MM.1S (cell line): ENCODE results near the gene VAMP7.

ENCODE experiments used
- CTCF ChIP-seq: fragments of 300-600 bp; sonication (generic); IDR thresholded peaks from 2 replicates; pipeline ENCODE4 v1.5.1; 2016; ENCODE audit warnings: antibody characterized with exemption, low read length, mixed read lengths
- EZH2 ChIP-seq: fragments of 300-600 bp; sonication (generic); optimal IDR thresholded peaks from 2 replicates; pipeline ENCODE3; 2017; ENCODE audit warnings: low read depth, mild to moderate bottlenecking, antibody characterized with exemption, low read length, mixed read lengths
- EZH2phosphoT487 ChIP-seq: fragments of 300-600 bp; sonication (generic); IDR thresholded peaks from 2 replicates; pipeline ENCODE4 v1.6.1; 2018; ENCODE audit warnings: antibody characterized with exemption, low read length

- TF ChIP-seq CTCF = no peak
- no peak for TF ChIP-seq EZH2
- TF ChIP-seq EZH2phosphoT487 = no peak
These were observed 86.6 kb downstream of the VAMP7 start for GRCh38 chrX:155967653-155968325.
